ENCODE measurements around the gene ZDHHC8. TPM values are rescaled to one million over a fixed set of nuclear protein-coding genes. Genes with fewer than 3 reads are reported as not detected.

ZDHHC8 gene
- total RNA-seq, 3 donors from 2014 or later = 10.2 to 14.1 (median 11.2) TPM

DNA sequence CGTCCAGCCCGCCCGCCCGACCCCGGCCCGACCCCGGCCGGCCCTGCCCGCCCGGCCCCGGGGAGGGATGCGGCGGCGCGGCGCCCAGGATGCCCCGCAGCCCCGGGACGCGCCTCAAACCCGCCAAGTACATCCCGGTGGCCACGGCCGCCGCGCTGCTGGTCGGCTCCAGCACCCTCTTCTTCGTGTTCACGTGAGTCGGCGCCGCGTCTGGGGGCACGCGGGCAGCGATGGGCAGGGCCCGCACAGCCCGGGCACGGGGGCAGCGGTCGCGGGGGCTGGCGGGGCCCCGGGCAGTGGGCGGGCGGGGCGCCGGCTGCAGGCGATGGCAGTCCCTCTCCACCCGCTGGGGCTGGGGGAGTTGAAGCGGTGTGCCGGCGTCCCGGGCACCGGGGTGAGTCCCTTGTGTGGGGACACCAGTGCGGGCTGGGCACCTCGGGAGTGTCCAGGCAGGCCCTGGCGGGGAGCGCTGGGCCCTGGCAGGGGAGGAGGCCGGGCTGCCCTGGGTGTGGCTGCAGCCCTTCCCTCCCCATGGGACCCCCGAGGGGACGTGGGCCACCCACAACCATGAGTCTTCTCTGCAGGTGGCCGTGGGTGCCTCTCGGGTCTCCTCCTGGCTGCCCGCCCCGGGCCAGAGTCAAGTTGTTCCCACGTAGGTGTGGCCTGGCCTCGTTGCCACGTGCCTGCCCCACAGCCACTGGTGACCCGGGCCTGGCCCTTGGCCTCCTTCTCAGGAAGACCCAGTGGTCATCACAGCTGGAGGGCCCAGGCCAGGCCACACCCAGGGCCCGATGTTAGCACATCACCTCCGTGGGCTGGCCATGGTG is 468 bp downstream of the ZDHHC8 start:
- no peak for DNase-seq (ENCODE audit: low spot score in 2 of 2)
- no peaks in the 10 kb centered on the region for H3K9me3 ChIP-seq
- no peaks in the 10 kb centered on the region for H3K27me3 ChIP-seq
- peak overlapping the region; percentile 80 to 99 (median 99) for H3K4me3 ChIP-seq
- TF ChIP-seq POLR2AphosphoS5 (IDR thresholded peaks at IDR 0.05) = no peak
- TF ChIP-seq, protein P1, sequence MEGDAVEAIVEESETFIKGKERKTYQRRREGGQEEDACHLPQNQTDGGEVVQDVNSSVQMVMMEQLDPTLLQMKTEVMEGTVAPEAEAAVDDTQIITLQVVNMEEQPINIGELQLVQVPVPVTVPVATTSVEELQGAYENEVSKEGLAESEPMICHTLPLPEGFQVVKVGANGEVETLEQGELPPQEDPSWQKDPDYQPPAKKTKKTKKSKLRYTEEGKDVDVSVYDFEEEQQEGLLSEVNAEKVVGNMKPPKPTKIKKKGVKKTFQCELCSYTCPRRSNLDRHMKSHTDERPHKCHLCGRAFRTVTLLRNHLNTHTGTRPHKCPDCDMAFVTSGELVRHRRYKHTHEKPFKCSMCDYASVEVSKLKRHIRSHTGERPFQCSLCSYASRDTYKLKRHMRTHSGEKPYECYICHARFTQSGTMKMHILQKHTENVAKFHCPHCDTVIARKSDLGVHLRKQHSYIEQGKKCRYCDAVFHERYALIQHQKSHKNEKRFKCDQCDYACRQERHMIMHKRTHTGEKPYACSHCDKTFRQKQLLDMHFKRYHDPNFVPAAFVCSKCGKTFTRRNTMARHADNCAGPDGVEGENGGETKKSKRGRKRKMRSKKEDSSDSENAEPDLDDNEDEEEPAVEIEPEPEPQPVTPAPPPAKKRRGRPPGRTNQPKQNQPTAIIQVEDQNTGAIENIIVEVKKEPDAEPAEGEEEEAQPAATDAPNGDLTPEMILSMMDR (IDR thresholded peaks at IDR 0.05) = no peak
- TF ChIP-seq POLR2A (IDR thresholded peaks at IDR 0.05) = no peak
- intact Hi-C loops (cut with DNase I; ENCODE audit: low total_unique reads) = no loop called here
- peak overlapping the region; percentile 61 to 97 for H3K27ac ChIP-seq
- no peaks in the 10 kb centered on the region for H3K36me3 ChIP-seq
- peaks cover 7 to 14% of the 10 kb centered on the region in 2 donors for H3K4me1 ChIP-seq

DNA sequence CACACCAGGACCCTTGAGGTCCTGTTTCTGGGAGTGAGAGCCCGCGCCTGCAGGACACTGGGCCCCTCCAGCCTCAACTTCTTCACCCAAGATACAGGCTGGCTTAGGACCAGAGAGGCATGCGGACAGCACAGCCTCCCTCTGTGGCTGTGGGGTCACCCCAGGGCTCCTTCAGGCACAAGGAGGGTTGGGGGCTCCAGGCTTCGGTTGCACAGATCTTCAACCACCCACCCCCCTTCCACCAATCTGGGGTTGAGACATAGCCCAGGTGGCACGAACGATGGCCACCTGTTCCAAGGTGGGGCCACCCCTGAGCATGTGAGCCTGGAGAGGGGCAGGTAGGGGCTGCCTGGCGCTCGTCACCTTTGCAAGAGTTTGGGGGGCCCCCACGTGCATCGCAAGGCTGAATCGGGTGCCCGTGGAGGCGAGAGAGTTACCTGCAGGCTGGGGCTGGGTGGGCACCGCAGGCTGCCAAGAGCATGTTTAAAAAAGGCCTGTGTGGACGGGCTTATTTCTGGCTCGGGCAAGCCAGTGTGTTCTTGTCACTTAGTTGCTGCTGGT is 1.2 kb downstream of the ZDHHC8 start:
- H3K4me1 ChIP-seq = peaks cover 14 to 20% of the 10 kb centered on the region in 2 donors
- peak overlapping the region; percentile 61 to 97 for H3K27ac ChIP-seq
- H3K27me3 ChIP-seq = no peaks in the 10 kb centered on the region
- no peak for TF ChIP-seq POLR2AphosphoS5 (IDR thresholded peaks at IDR 0.05)
- TF ChIP-seq, protein P1 (IDR thresholded peaks at IDR 0.05) = no peak
- no peak for TF ChIP-seq POLR2A (IDR thresholded peaks at IDR 0.05)
- DNase-seq (ENCODE audit: low spot score in 2 of 2) = no peak
- H3K4me3 ChIP-seq = peak overlapping the region; percentile 80 to 99 (median 99)
- intact Hi-C loops (cut with DNase I; ENCODE audit: low total_unique reads) = no loop called here
- H3K9me3 ChIP-seq = no peaks in the 10 kb centered on the region
- no peaks in the 10 kb centered on the region for H3K36me3 ChIP-seq

DNA sequence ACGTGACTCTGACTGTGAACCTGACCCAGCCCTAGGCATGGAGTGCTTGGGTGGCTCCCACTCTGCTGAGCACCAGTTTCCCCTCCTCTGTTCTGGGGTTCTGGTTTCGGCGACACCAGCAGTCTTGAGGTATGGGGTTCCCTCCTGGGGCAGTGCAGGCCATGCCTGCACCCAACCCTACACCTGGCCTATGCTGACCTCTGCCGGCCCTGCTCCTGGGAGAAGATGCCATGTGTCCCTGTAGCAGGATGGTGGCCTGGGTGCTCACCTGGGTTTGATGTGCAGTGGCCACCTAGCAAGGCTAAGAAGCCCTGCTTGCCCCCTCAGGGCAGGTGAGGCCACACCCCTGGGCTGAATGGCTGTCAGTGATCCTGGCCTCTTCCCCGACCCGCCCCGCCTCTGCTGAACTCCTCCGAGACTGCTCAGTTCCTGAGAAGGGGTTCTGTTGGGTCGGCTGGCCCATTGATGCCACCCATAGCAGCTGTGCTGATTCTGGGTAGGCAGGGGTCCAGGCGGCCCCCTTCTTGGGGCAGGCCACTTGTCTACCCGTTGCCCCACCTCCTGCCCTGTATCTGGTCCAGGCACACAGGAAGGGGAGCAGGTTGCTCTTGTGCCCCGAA is 2.4 kb downstream of the ZDHHC8 start:
- TF ChIP-seq, protein P1 (IDR thresholded peaks at IDR 0.05) = no peak
- no peak for TF ChIP-seq POLR2A (IDR thresholded peaks at IDR 0.05)
- no peak for TF ChIP-seq POLR2AphosphoS5 (IDR thresholded peaks at IDR 0.05)
- peaks cover 19 to 28% of the 10 kb centered on the region in 2 donors for H3K4me1 ChIP-seq

DNA sequence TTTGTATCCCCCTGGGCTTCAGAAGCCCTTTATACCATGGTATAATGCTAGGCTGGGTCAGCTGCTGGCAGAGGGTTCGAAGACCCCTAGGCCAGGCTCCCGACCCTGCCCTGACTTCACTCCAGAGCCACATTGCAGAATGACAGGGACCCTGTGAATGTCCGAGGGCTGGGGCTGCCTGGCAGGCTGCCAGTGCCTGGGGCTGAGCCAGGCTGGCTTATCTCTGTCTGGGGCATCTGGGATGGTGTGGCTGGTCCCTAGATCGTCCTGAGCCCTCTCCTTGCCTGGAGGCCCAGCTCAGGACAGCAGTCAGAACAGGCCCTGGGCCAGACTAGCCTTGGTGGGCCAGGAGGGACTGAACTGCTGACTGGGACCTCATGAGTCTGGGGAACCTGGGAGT is 3.7 kb downstream of the ZDHHC8 start:
- Histone ChIP-seq H3K4me1 (peaks cover 19 to 28% of the 10 kb centered on the region in 2 donors), H3K4me3 (no peak overlapping the region), H3K9me3 (no peaks in the 10 kb centered on the region), H3K27me3 (no peaks in the 10 kb centered on the region), H3K27ac (no peak overlapping the region), H3K36me3 (no peaks in the 10 kb centered on the region)
- intact Hi-C loops (cut with DNase I; ENCODE audit: low total_unique reads) = no loop called here
- no peak for TF ChIP-seq POLR2AphosphoS5 (IDR thresholded peaks at IDR 0.05)
- no peak for TF ChIP-seq POLR2A (IDR thresholded peaks at IDR 0.05)
- TF ChIP-seq, protein P1 (IDR thresholded peaks at IDR 0.05) = no peak
- no peak for DNase-seq (ENCODE audit: low spot score in 2 of 2)

More for the DNA sequence above, 2.4 kb downstream of the ZDHHC8 start:
- H3K27me3 ChIP-seq = no peaks in the 10 kb centered on the region
- no peaks in the 10 kb centered on the region for H3K9me3 ChIP-seq
- intact Hi-C loops (cut with DNase I; ENCODE audit: low total_unique reads) = no loop called here
- DNase-seq (ENCODE audit: low spot score in 2 of 2) = no peak
- H3K4me3 ChIP-seq = no peak overlapping the region
- no peak overlapping the region for H3K27ac ChIP-seq
- no peaks in the 10 kb centered on the region for H3K36me3 ChIP-seq

All from breast epithelium (tissue), 4 donors.